ENCODE measurements around the gene EPN2. TPM values are rescaled to one million over a fixed set of nuclear protein-coding genes. Genes with fewer than 3 reads are reported as not detected.

EPN2 gene
- 43.1 and 44.3 TPM in 2 replicates for total RNA-seq

DNA sequence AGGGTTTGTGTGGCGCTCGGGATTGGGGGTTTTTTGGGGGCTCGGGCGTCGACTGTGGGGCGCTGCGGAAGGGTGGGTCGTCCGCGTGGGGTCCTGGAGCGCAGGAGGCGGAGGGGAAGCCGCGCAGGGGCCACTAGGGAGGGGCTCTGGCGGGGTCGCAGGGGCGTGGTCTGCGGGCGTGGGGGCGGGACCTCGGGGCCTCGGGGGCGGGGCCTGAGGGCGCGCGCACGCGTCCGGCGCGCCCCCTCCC is at the start of gene EPN2:
Gene EPN2 (plus strand): TSS at position 228 of the 250 bp plus-strand sequence. CDS start 45,754 bp downstream, outside the sequence.

GRCh38 chr17:19362277-19363113 is 125.3 kb downstream of the EPN2 start, which contains the start of gene B9D1:
Gene B9D1 (minus strand): TSS chr17:19362723. CDS start chr17:19362569, 154 bp downstream.

GRCh38 chr17:19378416-19379360 is 141.5 kb downstream of the EPN2 start, which contains the start of gene MAPK7:
Gene MAPK7 (plus strand): TSS chr17:19378498. CDS start chr17:19378901, 403 bp downstream.

Other genes starting within 250 kb of the EPN2 start
- 8.1 and 27.7 TPM in 2 replicates for gene FAM83G, start 232.6 kb upstream of the EPN2 start, total RNA-seq
- 0.13 and 0.20 TPM in 2 replicates for gene GRAP, start 190.4 kb upstream of the EPN2 start, total RNA-seq
- gene GRAPL, start 109.8 kb upstream of the EPN2 start, total RNA-seq, result 0.20 TPM in 1 of 2 replicates, not detected in the other
- gene B9D1, start 125.4 kb downstream of the EPN2 start, total RNA-seq, result 17.8 and 32.2 TPM in 2 replicates
- gene MAPK7, start 141.1 kb downstream of the EPN2 start, total RNA-seq, result 32.5 and 49.9 TPM in 2 replicates
- 39.1 and 59.7 TPM in 2 replicates for gene MFAP4, start 149.8 kb downstream of the EPN2 start, total RNA-seq
- 1.6 and 5.0 TPM in 2 replicates for gene RNF112, start 173.9 kb downstream of the EPN2 start, total RNA-seq